Testis (tissue), 2 donors: ENCODE results near the gene PSMC4.

Source experiments
- POLR2A ChIP-seq: fragments of 450-650 bp; IDR thresholded peaks from one replicate; pipeline ENCODE4 v1.6.1; 2017; ENCODE audit warnings: antibody characterized with exemption, mild to moderate bottlenecking, moderate library complexity
- TF ChIP-seq, protein P1 (sequence below), 3 experiments: fragments of 450-650 bp in 2 of 3; fragments of 200-600 bp in 1 of 3; sonication (generic) in 1 of 3; IDR thresholded peaks; one replicate each; pipeline ENCODE4 v1.5.1; 2016 to 2019; ENCODE audit warnings: antibody characterized with exemption in 3 of 3, mild to moderate bottlenecking in 2 of 3, moderate library complexity in 1 of 3

DNA sequence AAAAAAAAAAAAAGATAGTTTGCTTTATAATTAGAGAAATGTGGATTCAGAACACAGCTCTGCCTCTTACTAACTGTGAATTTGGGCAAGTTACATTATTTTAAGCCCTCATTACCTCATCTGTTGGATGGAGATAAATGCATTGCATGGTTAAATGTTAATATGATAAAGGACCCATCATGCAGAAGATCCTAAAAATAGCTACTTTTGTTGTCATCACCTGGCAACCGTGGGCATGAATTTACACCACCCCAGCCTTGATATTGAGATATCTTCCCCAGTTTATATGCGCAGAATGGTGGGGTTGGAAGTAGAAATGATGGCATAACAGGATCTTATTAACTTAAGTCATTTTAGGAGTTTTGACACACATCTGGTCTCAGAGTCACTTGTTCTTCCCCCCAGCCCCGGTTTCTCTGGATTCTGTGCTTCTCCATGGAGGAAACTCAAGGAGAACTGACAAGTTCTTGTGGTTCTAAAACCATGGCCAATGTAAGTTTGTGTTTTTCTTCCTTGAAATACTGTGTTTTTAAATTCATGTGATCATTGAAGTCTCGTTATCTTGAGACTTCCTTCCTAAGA, 34.8 kb downstream of the PSMC4 start:
- TF ChIP-seq, protein P1, sequence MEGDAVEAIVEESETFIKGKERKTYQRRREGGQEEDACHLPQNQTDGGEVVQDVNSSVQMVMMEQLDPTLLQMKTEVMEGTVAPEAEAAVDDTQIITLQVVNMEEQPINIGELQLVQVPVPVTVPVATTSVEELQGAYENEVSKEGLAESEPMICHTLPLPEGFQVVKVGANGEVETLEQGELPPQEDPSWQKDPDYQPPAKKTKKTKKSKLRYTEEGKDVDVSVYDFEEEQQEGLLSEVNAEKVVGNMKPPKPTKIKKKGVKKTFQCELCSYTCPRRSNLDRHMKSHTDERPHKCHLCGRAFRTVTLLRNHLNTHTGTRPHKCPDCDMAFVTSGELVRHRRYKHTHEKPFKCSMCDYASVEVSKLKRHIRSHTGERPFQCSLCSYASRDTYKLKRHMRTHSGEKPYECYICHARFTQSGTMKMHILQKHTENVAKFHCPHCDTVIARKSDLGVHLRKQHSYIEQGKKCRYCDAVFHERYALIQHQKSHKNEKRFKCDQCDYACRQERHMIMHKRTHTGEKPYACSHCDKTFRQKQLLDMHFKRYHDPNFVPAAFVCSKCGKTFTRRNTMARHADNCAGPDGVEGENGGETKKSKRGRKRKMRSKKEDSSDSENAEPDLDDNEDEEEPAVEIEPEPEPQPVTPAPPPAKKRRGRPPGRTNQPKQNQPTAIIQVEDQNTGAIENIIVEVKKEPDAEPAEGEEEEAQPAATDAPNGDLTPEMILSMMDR (IDR thresholded peaks at IDR 0.05), result no peak
- no peak for TF ChIP-seq POLR2A
